NCI-H69 (cell line): ENCODE results near the gene CRYBA4.

Source experiments
- DNase-seq: peaks from one replicate; lab custom pipeline; 2025; lab: John Stamatoyannopoulos, UW

Gene CRYBA4

DNA sequence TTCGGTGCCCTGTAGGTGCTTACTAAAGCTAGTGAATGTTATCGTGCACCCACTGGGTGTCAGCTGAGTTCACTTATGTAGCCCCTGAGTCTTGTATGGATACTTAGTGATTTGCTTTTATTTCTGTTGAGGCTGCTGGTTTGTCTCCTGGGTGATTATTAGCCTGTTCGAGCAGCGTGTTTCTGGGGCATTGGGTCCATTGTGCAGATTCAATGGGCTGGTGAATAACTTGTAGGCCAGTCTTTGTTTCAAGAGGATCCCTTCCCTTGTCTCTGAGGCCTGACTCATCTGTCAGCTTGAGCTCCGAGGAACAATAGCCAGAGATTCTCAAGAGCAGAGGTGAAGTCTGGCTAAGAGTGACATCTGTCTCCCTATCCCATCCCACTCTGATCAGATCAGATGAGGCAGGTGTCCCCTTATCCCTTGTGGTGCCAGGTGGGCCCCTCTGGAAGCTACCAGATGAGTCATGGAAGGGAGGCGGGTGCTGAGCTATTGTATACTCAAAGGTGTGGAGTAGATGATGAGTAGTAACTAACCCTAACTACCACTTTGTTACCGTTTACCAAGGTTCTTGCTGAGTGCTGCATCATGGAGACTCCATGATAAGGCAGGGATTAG, 39.3 kb downstream of the CRYBA4 start:
- DNase-seq = peak; percentile 87

DNA sequence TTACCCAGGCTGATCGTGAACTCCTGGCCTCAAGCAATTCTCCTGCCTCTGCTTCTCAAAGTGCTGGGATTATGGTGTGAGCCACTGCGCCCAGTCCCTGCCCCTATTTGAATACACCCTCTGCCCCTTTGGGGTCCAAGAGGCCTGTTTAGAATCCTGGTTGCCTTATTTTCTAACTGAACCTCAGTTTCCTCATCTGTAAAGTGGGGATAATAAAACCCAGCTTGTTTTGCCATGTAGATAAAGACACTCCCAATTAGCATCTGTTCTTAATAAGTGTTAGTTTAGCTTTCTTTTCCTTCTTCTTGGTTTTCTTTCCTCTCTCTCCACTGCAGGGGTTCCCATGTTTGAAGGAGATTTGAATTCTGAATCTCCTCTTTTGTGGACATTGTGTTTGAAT, 40.4 kb downstream of the CRYBA4 start:
- no peak for DNase-seq

DNA sequence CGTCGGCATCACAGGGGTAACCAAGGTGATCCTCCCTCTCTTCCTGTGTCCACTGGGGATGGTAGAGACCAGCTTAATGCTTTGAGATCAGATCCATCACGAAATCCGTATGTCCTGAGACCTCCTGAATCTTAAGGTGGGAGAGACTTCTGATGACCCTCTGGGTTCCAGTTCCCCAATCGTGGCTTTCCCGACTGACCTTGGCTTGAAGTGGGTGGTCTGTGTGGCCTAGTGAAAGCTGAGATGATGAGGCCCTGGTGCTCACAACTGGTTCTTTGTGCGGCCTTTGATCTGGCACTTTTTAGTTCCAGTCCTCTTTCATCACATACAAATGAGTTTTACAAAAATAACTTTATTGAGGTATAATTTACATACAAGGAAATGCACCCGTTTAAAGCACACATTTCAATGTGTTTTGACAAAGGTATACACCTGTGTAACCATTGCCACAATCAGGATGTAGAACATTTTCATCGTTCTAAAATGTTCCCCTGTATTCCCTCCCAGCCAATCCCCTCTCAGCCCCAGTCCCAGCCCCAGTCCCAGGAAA, 41.7 kb downstream of the CRYBA4 start:
- no peak for DNase-seq

DNA sequence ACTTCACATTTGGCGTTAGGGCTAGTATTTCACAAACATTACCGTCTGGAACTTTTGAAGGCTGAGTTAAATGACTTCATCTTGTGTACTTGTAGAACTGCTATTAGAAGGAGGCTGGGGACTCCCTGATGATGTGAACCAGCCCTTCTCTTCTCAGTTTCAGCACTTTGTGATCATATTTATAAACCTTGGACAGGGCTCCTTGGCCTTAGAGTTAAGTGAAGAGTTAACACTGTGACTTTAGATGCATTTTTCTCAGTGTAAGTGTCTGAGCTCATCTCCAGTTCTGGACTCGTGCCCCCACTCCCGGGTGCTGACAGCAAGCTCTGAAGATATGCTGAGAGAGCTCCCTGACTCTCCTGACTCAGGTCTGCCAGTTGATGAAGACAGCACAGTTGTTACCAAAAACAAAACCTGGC, 44.1 kb downstream of the CRYBA4 start:
- DNase-seq = no peak

DNA sequence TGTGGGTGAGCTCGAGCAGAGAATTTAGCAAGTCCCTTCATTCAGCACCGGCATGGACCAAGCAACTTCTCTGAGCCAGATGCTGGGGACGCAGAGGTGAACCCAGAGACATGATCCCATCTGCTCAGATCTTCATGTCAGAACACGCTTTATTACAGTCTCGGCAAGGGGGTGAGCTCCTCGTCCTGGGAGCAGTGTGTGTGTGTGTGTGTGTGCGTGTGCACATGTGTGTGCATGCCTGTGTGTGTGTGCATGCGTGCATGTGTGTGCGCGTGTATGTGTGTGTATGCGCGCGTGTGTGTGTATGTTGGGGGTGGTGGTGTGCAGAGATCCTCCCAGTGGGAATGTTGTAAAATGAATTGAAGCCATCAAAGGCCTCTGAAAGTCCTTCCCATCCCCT, 45.4 kb downstream of the CRYBA4 start:
- no peak for DNase-seq

DNA sequence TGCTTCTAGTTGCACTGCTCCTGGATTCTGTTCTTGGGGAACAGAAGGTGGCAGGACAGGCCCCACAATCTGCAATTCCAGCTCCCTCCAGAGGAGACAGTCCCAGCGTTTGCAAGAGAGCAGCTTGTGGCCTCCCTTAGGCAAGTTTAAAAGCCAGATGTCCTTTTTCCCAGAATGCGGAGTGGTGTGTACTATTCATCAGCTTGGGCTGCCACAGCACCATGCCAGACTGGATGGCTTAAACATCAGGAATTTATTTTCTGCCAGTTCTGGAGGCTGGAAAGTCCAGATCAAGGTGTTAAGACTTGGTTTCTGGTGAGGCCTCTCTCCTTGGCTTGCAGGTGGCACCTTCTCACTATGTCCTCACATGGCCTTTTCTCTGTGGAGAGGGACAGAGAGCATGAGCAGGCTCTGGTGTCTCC, 47.3 kb downstream of the CRYBA4 start:
- DNase-seq = peak; percentile 39

DNA sequence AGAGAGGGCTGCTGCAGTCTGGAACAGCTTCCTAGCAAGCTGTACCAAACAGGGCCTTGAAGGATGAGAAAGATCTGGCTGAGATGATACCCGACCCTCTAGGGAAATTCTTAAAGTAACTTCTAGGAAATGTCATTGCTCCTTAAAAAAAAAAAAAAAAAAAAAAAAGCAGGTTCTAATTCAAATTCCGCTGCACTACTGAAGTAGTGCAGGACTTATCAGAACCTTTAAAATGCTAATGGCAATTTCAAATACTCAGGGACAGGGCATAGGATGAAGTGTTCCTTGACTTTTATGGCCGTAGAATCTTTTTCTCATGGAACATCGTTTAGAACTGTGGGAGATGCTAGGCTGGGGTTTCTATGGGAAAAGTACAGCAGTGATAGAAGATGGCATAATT, 48.7 kb downstream of the CRYBA4 start:
- no peak for DNase-seq

DNA sequence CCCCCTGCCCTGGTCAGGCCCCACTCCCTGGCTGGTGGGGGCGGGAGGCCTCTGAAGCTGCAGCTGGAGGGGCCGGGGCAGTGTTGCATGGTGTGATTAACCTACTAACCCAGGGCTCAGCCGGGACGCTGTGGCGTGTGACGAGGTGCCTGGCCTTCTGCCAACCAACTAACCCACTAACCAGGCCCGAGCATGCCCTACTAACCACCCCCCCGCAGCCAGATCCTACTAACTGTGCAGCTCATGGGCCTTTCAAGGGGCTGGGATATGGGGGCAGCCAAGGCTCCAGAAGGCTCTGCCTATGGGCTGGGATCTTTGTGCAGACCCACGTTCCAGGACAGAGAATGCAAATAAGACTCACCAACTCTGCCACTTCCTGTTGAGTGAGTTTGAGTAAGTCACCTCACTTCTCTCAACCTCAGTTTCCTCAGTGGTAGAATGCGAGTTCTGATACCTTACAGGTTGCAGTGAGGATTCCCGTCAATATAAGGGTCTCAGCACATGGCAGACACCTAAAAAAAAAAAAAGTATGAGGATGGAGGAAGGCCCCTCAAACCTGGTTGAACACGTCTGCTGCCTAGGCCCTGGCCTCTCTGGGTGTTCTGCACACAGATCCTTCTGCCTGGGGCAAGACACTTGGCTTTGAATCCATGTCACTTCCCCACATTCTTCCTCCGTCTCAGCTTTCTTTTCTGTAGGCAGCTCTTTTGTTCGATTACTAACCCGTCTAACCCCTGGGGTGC, 49.7 kb downstream of the CRYBA4 start:
- peak; percentile 48 for DNase-seq

DNA sequence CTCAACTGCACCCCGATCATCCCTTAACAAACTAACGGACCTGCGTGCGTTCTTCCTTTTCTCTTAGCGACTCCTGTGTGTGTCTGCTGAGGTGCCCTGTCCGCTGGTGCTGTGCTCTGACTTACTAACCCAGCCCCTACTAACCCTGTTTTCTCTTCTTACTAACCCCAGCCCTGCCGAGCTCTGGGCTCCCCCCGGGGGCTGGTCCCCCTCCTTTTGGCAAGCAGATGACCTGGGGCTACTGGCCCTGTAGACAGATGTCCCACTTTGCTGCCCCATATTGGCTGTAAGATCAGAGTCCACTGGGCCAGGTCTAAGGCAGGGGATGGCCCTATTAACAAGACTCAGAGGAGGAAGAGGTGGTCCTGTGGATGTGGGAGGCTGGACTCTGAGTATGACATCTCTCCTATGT, 50.3 kb downstream of the CRYBA4 start:
- peak; percentile 54 for DNase-seq

DNA sequence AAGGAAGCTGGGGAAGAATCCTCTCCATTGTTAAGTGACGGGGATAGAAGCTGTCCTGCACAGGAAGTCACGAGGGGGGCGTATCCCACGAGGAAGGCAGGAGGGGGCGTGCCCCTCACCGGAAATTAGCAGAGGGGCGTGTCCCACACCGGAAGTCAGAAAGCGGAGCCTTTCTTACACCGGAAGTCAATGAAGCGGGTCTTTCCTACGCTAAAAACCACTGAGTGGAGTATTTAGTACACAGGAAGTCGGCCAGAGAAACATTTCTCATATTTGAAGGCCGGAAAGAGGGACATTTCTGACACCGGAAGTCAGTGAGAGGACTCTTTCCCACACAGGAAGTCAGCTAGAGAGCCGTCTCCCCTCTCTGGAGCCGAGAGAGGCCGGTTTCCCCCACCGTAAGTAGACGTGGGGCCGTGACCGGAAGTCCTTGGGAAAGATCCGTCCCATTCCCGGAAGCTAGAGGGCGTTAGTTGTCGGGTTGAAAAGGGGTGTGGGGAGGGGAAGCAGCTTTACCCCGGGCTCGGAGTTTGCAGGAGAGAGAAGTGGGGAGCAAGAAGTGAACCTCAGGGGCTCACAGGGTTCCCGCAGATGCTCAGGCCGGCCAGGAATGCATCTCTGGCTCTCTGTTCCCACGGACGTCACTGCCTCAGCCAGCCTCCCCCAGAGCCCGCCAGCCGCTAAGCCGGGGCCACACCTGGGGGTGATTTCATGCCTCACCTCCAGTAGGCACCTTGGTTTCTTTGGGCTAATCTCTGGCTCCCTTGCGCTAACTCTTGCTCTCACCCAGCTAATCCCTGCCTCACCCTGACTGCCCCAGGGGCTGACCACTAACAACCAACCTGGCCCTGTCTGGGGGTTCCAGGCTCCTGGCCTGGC, 51.1 kb downstream of the CRYBA4 start:
- DNase-seq = peak; percentile 99

DNA sequence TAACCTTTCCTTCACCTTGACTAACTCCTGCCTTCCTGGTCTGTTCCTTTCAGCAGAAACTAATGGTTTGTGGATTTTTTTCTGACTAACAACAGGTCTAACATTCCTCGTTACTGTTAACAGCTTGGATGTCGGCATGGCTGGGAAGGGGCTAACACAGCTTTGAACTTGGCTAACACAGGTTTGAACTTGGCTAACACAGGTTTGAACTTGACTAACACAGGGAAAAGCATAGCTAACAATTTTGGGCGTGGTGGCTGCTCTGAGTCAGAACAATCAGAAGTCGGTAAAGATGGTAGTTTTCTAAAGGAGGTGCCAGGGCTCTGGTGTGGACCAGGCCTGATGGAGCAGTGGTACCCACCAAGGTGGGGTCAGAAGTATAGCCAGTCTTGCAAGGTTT, 51.7 kb downstream of the CRYBA4 start:
- peak; percentile 49 for DNase-seq

DNA sequence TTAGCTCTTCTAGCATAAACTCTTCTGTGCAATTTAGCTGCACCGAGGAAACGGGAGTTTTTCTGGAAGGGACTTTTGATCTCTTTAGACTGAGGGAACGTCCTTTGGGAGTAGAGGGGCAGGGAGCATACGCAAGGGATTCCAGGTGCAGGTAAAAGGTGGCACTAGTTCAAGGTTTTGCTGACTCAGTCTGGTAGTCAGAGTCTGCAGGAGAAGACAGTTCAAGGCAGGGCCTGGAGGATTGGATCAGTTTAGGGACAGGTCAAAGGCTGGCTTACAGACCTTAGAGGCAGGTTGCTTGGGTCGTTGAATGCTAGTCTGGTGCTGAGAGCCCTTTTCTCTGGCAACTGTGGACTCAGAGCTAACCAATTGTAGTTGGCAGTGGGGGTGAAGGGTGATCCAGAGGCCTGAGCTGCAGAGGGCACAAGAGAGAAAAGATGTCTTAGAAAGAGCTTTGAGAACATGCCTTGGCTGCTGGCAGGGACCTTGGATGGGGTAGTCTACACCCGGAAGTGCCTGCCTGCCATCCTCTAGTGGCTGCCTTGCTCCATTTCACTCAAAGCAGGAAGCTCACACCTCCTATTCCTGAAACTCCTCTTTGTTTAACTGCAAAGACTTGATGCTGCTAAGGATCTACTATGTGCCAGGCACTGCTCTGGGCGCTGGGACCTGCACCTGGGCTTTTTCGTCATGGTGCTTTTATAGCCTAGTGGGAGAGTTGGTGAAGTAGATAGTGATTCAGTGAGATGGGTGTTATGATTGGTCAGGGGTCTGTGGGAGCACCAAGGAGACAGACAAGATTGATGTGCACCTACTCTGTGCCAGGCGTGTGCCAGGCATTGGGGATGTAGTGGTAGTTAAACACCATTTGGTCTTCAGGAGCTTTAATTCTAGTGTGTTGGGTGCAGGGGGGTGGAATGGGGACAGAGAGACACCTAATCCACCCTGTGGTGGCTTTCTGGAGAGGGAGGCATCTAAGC, 52.7 kb downstream of the CRYBA4 start:
- DNase-seq = peak; percentile 48

DNA sequence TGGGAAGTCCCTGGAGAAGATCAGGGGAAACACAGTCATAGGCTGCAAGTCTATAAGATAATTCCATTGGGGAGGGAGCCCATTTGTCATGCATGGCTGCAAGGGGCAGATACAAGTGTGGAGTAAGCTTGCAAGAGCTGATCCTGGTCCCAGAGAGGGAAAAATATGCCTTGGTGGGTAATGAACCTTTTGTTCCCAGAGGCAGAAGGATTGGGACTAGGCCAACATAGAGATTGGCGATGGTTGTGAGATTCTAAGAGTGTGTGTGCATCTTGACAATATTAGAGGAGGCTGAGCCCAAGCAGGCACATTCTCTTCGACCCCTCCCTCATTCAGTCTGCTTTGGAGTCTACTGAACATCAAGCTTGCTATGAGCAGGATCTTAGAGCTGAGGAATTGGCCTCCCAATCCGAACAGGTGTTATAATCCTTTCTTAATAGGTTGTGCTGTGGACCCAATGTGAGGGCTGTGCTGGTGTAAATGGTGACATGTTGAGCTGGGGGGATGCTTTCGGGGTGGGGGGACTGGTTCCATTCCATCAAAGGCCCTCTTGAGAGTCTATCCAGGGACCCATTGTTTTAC, 54.0 kb downstream of the CRYBA4 start:
- peak; percentile 32 for DNase-seq

DNA sequence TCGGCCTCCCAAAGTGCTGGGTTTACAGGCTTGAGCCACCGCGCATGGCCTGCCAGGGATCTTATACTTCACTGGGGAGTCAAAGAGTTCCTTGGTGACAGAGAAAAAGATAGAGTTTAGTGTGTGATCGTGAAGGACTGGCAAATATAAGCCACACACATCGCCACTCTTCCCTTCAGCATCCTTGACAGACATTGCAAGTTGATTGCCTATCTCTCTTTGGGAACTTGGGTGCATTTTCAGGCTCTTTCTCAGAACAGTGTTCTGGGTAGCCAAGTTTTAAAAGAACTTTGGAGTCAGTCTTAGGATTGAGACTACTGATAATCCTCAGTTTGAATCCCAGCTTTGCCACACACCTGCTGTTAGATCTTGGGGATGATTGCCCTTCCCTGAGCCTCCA, 55.5 kb downstream of the CRYBA4 start:
- no peak for DNase-seq

DNA sequence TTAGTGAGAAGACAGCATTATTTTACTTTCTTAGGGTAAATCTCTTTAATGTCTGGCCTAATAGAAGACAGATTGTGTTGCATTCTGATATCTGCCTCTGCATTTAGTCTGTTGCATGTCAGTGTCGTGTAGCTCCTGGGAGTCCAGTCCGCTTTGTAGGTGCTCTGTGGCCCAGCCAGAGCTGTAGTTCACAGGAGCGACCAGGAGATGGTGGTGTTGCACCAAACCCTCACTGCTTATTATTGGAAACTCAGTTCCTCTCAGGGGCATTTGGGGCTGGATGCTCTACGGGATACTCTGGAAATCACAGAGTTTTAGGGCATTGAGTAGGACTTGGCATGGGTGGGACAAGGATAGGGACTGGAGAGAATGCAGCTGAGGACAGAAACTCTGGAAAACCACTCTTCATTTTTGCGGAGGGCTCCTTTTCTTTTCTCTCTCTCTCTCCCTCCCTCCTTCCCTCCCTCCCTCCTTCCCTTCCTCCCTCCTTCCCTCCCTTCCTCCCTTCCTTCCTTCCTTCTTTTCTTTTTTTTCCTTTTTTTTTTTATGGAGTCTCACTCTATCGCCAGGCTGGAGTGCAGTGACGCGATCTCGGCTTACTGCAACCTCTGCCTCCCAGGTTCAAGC, 57.4 kb downstream of the CRYBA4 start:
- peak; percentile 67 for DNase-seq
